WTC11 (cell line): ENCODE results near the gene KIAA0232. TPM values are rescaled to one million over a fixed set of nuclear protein-coding genes. Genes with fewer than 3 reads are reported as not detected.

Source experiments
- ATAC-seq: fragments of 200-7000 bp; cut with Tn5 transposase; 2 replicates; pipeline ENCODE4 v1.10.0; 2021; ENCODE audit warnings: mild to moderate bottlenecking, moderate library complexity
- CTCF ChIA-PET: fragments of 300-600 bp; sonication (Branson Sonifier 250); formaldehyde crosslinking; loops from one replicate; lab custom pipeline; 2021; ENCODE audit warnings: antibody characterized with exemption; lab: Charles Lee
- POLR2A ChIA-PET: fragments of 350-600 bp; sonication (Branson Sonifier 250); formaldehyde crosslinking; loops from one replicate; lab custom pipeline; 2021; ENCODE audit warnings: antibody characterized with exemption; lab: Charles Lee
- DNase-seq: peaks from one replicate; pipeline ENCODE4 v3.0.0; 2021; ENCODE audit warnings: low spot score
- H3K27ac Mint-ChIP-seq: 2 replicates; pipeline ENCODE4 v1.8.0; 2021; ENCODE audit warnings: mixed read lengths
- H3K27me3 Mint-ChIP-seq: 2 replicates; pipeline ENCODE4 v1.8.0; 2021; ENCODE audit warnings: low read depth, mild to moderate bottlenecking, moderate library complexity, mixed read lengths
- H3K36me3 Mint-ChIP-seq: 2 replicates; pipeline ENCODE4 v1.8.0; 2021; ENCODE audit warnings: mixed read lengths
- H3K4me1 Mint-ChIP-seq: 2 replicates; pipeline ENCODE4 v1.8.0; 2022; ENCODE audit warnings: mixed read lengths
- H3K4me3 Mint-ChIP-seq: 2 replicates; pipeline ENCODE4 v1.8.0; 2021; ENCODE audit warnings: mild to moderate bottlenecking, moderate library complexity, mixed read lengths
- H3K9me3 Mint-ChIP-seq: 2 replicates; pipeline ENCODE4 v1.8.0; 2021; ENCODE audit warnings: mixed read lengths
- EMX1 ChIP-seq: fragments of 250-450 bp; sonication (Bioruptor Pico); IDR thresholded peaks from 2 replicates; pipeline ENCODE4 v1.8.0; 2021; ENCODE audit warnings: mild to moderate bottlenecking
- FOXK1 ChIP-seq: sonication (generic); formaldehyde crosslinking; IDR thresholded peaks from 2 replicates; pipeline ENCODE4 v1.8.0; 2022; ENCODE audit warnings: mild to moderate bottlenecking, moderate library complexity, missing genetic modification reagents
- JAZF1 ChIP-seq: fragments of 250-450 bp; sonication (Bioruptor Pico); IDR thresholded peaks from 2 replicates; pipeline ENCODE4 v1.9.0; 2021; ENCODE audit warnings: moderate library complexity, mild to moderate bottlenecking, inconsistent platforms
- MXD4 ChIP-seq: fragments of 250-450 bp; sonication (Bioruptor Pico); IDR thresholded peaks from 2 replicates; pipeline ENCODE4 v1.8.0; 2021; ENCODE audit warnings: mild to moderate bottlenecking, moderate library complexity, borderline replicate concordance
- NFATC4 ChIP-seq: fragments of 250-450 bp; sonication (Bioruptor Pico); IDR thresholded peaks from 2 replicates; pipeline ENCODE4 v1.9.0; 2021; ENCODE audit warnings: mild to moderate bottlenecking
- NFYB ChIP-seq: sonication (generic); formaldehyde crosslinking; conservative IDR thresholded peaks from 2 replicates; pipeline ENCODE4 v1.8.0; 2022; ENCODE audit warnings: low read depth, missing genetic modification reagents
- NR2C2 ChIP-seq: sonication (generic); formaldehyde crosslinking; IDR thresholded peaks from 2 replicates; pipeline ENCODE4 v1.8.0; 2022; ENCODE audit warnings: mild to moderate bottlenecking, missing genetic modification reagents
- OVOL2 ChIP-seq: fragments of 250-450 bp; sonication (Bioruptor Pico); IDR thresholded peaks from 2 replicates; pipeline ENCODE4 v1.9.0; 2021; ENCODE audit warnings: mild to moderate bottlenecking, borderline replicate concordance
- SMAD3 ChIP-seq: sonication (generic); formaldehyde crosslinking; IDR thresholded peaks from 2 replicates; pipeline ENCODE4 v1.8.0; 2022; ENCODE audit warnings: missing genetic modification reagents, mild to moderate bottlenecking, borderline replicate concordance
- TEAD1 ChIP-seq: sonication (generic); formaldehyde crosslinking; IDR thresholded peaks from 2 replicates; pipeline ENCODE4 v1.8.0; 2022; ENCODE audit warnings: mild to moderate bottlenecking, missing genetic modification reagents
- TP53 ChIP-seq: sonication (generic); formaldehyde crosslinking; IDR thresholded peaks from 2 replicates; pipeline ENCODE4 v1.8.1; 2023; ENCODE audit warnings: mild to moderate bottlenecking, missing genetic modification reagents
- total RNA-seq: library from RNA; stranded (reverse); gene quantifications from 3 replicates; pipeline ENCODE4 v1.2.3, GENCODE V29; 2021
- TF ChIP-seq, protein P1 (sequence below): fragments of 250-450 bp; sonication (Bioruptor Pico); IDR thresholded peaks from 2 replicates; pipeline ENCODE4 v1.9.0; 2021; ENCODE audit warnings: mild to moderate bottlenecking, borderline replicate concordance
- TF ChIP-seq, protein P2 (sequence below): sonication (generic); formaldehyde crosslinking; IDR thresholded peaks from 2 replicates; pipeline ENCODE4 v1.8.0; 2022; ENCODE audit warnings: mild to moderate bottlenecking, missing genetic modification reagents
- TF ChIP-seq, protein P3 (sequence below): fragments of 250-450 bp; sonication (Bioruptor Pico); IDR thresholded peaks from 2 replicates; pipeline ENCODE4 v1.9.0; 2021; ENCODE audit warnings: mild to moderate bottlenecking
- TF ChIP-seq, protein P4 (sequence below): sonication (generic); formaldehyde crosslinking; conservative IDR thresholded peaks from 2 replicates; pipeline ENCODE4 v1.8.1; 2022; ENCODE audit warnings: mild to moderate bottlenecking, missing genetic modification reagents
- TF ChIP-seq, protein P5 (sequence below): sonication (generic); formaldehyde crosslinking; IDR thresholded peaks from 2 replicates; pipeline ENCODE4 v1.8.1; 2022; ENCODE audit warnings: missing genetic modification reagents, borderline replicate concordance
- TF ChIP-seq, protein P6 (sequence below): sonication (generic); formaldehyde crosslinking; IDR thresholded peaks from 2 replicates; pipeline ENCODE4 v1.8.1; 2023; ENCODE audit warnings: mild to moderate bottlenecking, missing genetic modification reagents, moderate library complexity
- TF ChIP-seq, protein P7 (sequence below): sonication (generic); formaldehyde crosslinking; IDR thresholded peaks from 2 replicates; pipeline ENCODE4 v1.8.0; 2022; ENCODE audit warnings: mild to moderate bottlenecking, missing genetic modification reagents

KIAA0232 gene
- total RNA-seq, 1 experiment from 2014 or later = 23.2 TPM

DNA sequence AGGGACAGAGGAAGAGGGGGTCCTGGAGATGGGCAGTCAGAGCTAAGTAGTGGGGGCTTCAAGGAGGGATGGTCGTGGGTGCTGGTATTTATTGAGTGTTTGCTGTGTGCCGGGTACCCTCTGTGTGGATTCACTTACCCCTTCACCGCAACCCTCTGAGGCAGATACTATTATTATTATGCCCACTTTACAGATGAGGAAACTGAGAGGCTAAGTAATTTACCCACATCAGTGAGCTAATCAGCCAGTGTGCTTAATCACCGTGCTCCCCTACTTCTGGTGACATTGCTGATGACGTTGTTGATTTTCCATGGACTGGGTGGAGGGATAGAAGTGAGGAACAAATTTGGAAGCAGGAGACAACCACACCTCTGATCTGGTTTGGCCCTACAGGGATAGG is 4.1 kb upstream of the KIAA0232 start (continued):
- TF ChIP-seq, protein P1, sequence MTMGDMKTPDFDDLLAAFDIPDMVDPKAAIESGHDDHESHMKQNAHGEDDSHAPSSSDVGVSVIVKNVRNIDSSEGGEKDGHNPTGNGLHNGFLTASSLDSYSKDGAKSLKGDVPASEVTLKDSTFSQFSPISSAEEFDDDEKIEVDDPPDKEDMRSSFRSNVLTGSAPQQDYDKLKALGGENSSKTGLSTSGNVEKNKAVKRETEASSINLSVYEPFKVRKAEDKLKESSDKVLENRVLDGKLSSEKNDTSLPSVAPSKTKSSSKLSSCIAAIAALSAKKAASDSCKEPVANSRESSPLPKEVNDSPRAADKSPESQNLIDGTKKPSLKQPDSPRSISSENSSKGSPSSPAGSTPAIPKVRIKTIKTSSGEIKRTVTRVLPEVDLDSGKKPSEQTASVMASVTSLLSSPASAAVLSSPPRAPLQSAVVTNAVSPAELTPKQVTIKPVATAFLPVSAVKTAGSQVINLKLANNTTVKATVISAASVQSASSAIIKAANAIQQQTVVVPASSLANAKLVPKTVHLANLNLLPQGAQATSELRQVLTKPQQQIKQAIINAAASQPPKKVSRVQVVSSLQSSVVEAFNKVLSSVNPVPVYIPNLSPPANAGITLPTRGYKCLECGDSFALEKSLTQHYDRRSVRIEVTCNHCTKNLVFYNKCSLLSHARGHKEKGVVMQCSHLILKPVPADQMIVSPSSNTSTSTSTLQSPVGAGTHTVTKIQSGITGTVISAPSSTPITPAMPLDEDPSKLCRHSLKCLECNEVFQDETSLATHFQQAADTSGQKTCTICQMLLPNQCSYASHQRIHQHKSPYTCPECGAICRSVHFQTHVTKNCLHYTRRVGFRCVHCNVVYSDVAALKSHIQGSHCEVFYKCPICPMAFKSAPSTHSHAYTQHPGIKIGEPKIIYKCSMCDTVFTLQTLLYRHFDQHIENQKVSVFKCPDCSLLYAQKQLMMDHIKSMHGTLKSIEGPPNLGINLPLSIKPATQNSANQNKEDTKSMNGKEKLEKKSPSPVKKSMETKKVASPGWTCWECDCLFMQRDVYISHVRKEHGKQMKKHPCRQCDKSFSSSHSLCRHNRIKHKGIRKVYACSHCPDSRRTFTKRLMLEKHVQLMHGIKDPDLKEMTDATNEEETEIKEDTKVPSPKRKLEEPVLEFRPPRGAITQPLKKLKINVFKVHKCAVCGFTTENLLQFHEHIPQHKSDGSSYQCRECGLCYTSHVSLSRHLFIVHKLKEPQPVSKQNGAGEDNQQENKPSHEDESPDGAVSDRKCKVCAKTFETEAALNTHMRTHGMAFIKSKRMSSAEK (CRISPR knock-in tag) = no peak
- TF ChIP-seq, protein P2, sequence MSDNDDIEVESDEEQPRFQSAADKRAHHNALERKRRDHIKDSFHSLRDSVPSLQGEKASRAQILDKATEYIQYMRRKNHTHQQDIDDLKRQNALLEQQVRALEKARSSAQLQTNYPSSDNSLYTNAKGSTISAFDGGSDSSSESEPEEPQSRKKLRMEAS (CRISPR knock-in tag) = no peak
- TF ChIP-seq FOXK1 (CRISPR knock-in tag) (no peak), NFATC4 (CRISPR knock-in tag) (no peak)
- TF ChIP-seq, all 79 proteins: peak for 0

DNA sequence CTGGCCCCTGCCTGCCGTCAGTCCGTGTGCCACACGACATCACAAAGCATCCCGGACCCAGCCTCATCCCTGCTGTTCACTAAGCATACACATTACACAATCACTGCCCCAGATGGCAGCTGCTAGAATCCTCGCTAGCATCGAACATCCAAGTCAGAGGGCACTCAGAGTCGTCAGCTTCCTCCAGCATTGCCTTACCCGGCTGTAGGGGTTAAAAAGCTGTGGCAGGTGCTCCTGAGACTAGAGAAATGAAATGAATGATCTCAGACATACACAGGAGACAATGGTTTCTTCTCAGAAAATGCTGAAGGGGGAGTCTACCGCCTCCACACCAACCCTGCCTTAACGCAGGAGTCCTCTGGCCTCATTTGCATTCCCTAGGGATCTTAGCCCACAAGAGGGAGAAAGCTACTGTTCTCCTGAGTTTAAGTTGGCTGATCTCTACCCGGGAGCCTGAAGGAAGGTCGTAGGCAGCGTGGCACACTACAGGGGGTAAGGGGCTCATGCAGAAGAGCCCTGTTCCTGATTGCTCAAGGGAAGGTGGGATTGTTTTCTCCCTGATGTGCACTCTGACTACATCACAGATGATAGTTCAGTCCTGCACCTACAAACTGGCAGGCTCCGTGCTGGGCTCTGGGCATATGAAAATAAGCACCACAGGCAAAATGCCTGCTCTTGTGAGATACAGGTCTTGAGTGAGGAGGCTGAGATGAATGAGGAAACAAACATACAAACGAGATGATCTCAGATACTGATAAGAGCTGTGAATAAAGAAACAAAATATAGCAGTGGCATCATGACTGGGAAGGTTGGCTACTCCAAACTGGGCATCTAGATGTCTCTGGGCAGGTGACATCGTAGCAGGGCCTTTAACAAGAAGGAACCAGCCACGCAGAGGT is 2.6 kb upstream of the KIAA0232 start:
- H3K4me1 Mint-ChIP-seq = peaks cover 36% of the 10 kb centered on the region
- peaks cover 6% of the 10 kb centered on the region for H3K27me3 Mint-ChIP-seq
- CTCF ChIA-PET = interaction anchor here (0.7 to 2.6 kb wide), 4 partner anchors 12 to 105 kb away, joined by 3 to 13 read pairs (median 4); no protein-coding TSS in a partner anchor
- no peak overlapping the region for H3K4me3 Mint-ChIP-seq
- no peaks in the 10 kb centered on the region for H3K36me3 Mint-ChIP-seq
- no peak for TF ChIP-seq TP53
- TF ChIP-seq MXD4 = no peak
- TF ChIP-seq EMX1 (CRISPR knock-in tag) = no peak
- TF ChIP-seq NR2C2 (CRISPR knock-in tag) = no peak
- TF ChIP-seq SMAD3 (CRISPR knock-in tag) = no peak
- no peak for TF ChIP-seq TEAD1 (CRISPR knock-in tag)
- TF ChIP-seq, protein P3, sequence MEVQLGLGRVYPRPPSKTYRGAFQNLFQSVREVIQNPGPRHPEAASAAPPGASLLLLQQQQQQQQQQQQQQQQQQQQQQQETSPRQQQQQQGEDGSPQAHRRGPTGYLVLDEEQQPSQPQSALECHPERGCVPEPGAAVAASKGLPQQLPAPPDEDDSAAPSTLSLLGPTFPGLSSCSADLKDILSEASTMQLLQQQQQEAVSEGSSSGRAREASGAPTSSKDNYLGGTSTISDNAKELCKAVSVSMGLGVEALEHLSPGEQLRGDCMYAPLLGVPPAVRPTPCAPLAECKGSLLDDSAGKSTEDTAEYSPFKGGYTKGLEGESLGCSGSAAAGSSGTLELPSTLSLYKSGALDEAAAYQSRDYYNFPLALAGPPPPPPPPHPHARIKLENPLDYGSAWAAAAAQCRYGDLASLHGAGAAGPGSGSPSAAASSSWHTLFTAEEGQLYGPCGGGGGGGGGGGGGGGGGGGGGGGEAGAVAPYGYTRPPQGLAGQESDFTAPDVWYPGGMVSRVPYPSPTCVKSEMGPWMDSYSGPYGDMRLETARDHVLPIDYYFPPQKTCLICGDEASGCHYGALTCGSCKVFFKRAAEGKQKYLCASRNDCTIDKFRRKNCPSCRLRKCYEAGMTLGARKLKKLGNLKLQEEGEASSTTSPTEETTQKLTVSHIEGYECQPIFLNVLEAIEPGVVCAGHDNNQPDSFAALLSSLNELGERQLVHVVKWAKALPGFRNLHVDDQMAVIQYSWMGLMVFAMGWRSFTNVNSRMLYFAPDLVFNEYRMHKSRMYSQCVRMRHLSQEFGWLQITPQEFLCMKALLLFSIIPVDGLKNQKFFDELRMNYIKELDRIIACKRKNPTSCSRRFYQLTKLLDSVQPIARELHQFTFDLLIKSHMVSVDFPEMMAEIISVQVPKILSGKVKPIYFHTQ (CRISPR knock-in tag) = no peak
- TF ChIP-seq, protein P4, sequence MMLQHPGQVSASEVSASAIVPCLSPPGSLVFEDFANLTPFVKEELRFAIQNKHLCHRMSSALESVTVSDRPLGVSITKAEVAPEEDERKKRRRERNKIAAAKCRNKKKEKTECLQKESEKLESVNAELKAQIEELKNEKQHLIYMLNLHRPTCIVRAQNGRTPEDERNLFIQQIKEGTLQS (CRISPR knock-in tag) = no peak
- TF ChIP-seq, protein P5, sequence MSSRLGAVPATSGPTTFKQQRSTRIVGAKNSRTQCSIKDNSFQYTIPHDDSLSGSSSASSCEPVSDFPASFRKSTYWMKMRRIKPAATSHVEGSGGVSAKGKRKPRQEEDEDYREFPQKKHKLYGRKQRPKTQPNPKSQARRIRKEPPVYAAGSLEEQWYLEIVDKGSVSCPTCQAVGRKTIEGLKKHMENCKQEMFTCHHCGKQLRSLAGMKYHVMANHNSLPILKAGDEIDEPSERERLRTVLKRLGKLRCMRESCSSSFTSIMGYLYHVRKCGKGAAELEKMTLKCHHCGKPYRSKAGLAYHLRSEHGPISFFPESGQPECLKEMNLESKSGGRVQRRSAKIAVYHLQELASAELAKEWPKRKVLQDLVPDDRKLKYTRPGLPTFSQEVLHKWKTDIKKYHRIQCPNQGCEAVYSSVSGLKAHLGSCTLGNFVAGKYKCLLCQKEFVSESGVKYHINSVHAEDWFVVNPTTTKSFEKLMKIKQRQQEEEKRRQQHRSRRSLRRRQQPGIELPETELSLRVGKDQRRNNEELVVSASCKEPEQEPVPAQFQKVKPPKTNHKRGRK (CRISPR knock-in tag) = no peak
- no peak for TF ChIP-seq JAZF1
- TF ChIP-seq, protein P6, sequence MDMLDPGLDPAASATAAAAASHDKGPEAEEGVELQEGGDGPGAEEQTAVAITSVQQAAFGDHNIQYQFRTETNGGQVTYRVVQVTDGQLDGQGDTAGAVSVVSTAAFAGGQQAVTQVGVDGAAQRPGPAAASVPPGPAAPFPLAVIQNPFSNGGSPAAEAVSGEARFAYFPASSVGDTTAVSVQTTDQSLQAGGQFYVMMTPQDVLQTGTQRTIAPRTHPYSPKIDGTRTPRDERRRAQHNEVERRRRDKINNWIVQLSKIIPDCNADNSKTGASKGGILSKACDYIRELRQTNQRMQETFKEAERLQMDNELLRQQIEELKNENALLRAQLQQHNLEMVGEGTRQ (CRISPR knock-in tag) = no peak
- TF ChIP-seq, protein P7, sequence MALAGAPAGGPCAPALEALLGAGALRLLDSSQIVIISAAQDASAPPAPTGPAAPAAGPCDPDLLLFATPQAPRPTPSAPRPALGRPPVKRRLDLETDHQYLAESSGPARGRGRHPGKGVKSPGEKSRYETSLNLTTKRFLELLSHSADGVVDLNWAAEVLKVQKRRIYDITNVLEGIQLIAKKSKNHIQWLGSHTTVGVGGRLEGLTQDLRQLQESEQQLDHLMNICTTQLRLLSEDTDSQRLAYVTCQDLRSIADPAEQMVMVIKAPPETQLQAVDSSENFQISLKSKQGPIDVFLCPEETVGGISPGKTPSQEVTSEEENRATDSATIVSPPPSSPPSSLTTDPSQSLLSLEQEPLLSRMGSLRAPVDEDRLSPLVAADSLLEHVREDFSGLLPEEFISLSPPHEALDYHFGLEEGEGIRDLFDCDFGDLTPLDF = no peak
- TF ChIP-seq OVOL2 (CRISPR knock-in tag) = no peak
- TF ChIP-seq NFYB (CRISPR knock-in tag) = no peak
- TF ChIP-seq, all 79 proteins: peak for 0
- POLR2A ChIA-PET = no interaction called here
- Mint-ChIP-seq H3K9me3 (no peaks in the 10 kb centered on the region), H3K27ac (no peak overlapping the region)
- ATAC-seq (peak; percentile 21), DNase-seq (no peak)
